WERI-Rb-1 (cell line): ENCODE data around the gene LBR.

Experiments used
- DNase-seq: peaks from one replicate; pipeline ENCODE4 v3.0.0-alpha.2; 2020
- H3K27ac ChIP-seq: fragments of 250-450 bp; sonication (Bioruptor Pico); 2 replicates; pipeline ENCODE4 v1.5.1; 2020; ENCODE audit warnings: mild to moderate bottlenecking, moderate library complexity
- H3K27me3 ChIP-seq: fragments of 250-450 bp; sonication (Bioruptor Pico); 2 replicates; pipeline ENCODE4 v1.5.1; 2021; ENCODE audit warnings: mild to moderate bottlenecking, low read depth, moderate library complexity; ENCODE audit not compliant: insufficient read depth, severe bottlenecking
- H3K36me3 ChIP-seq: fragments of 250-450 bp; sonication (Bioruptor Pico); 2 replicates; pipeline ENCODE4 v1.5.1; 2020; ENCODE audit warnings: mild to moderate bottlenecking, moderate library complexity
- H3K4me3 ChIP-seq: 2 replicates; pipeline ENCODE4 v1.5.1; 2011; ENCODE audit warnings: low read depth, mild to moderate bottlenecking, control low read depth, low read length
- H3K9me3 ChIP-seq: fragments of 250-450 bp; sonication (Bioruptor Pico); 2 replicates; pipeline ENCODE4 v1.5.1; 2021; ENCODE audit warnings: mild to moderate bottlenecking, moderate library complexity; ENCODE audit not compliant: severe bottlenecking
- TF ChIP-seq, protein P1 (sequence below): IDR thresholded peaks from 2 replicates; pipeline ENCODE4 v1.5.1; 2011; ENCODE audit warnings: low read depth, mild to moderate bottlenecking, control low read depth, inconsistent platforms, low read length

LBR gene

GRCh38 chr1:225464851-225465792 is 37.3 kb upstream of the LBR start:
- Histone ChIP-seq H3K27me3 (no peaks in the 10 kb centered on the region), H3K9me3 (no peaks in the 10 kb centered on the region), H3K27ac (no peak overlapping the region), H3K36me3 (no peaks in the 10 kb centered on the region), H3K4me3 (no peak overlapping the region)
- TF ChIP-seq, protein P1, sequence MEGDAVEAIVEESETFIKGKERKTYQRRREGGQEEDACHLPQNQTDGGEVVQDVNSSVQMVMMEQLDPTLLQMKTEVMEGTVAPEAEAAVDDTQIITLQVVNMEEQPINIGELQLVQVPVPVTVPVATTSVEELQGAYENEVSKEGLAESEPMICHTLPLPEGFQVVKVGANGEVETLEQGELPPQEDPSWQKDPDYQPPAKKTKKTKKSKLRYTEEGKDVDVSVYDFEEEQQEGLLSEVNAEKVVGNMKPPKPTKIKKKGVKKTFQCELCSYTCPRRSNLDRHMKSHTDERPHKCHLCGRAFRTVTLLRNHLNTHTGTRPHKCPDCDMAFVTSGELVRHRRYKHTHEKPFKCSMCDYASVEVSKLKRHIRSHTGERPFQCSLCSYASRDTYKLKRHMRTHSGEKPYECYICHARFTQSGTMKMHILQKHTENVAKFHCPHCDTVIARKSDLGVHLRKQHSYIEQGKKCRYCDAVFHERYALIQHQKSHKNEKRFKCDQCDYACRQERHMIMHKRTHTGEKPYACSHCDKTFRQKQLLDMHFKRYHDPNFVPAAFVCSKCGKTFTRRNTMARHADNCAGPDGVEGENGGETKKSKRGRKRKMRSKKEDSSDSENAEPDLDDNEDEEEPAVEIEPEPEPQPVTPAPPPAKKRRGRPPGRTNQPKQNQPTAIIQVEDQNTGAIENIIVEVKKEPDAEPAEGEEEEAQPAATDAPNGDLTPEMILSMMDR = no peak
- peak; percentile 13 for DNase-seq

- H3K27ac ChIP-seq = no peak overlapping the region
- no peaks in the 10 kb centered on the region for H3K9me3 ChIP-seq
- H3K36me3 ChIP-seq = no peaks in the 10 kb centered on the region
- H3K4me3 ChIP-seq = no peak overlapping the region
- H3K27me3 ChIP-seq = no peaks in the 10 kb centered on the region
- TF ChIP-seq, protein P1 = no peak
- DNase-seq = no peak
Measured at GRCh38 chr1:225462714-225463574, 35.1 kb upstream of the LBR start.

- TF ChIP-seq, protein P1 = no peak
- no peaks in the 10 kb centered on the region for H3K27me3 ChIP-seq
- no peaks in the 10 kb centered on the region for H3K36me3 ChIP-seq
- no peak overlapping the region for H3K4me3 ChIP-seq
- no peaks in the 10 kb centered on the region for H3K9me3 ChIP-seq
- DNase-seq = no peak
- no peak overlapping the region for H3K27ac ChIP-seq
Measured at GRCh38 chr1:225462429-225462713, 34.5 kb upstream of the LBR start.

DNA sequence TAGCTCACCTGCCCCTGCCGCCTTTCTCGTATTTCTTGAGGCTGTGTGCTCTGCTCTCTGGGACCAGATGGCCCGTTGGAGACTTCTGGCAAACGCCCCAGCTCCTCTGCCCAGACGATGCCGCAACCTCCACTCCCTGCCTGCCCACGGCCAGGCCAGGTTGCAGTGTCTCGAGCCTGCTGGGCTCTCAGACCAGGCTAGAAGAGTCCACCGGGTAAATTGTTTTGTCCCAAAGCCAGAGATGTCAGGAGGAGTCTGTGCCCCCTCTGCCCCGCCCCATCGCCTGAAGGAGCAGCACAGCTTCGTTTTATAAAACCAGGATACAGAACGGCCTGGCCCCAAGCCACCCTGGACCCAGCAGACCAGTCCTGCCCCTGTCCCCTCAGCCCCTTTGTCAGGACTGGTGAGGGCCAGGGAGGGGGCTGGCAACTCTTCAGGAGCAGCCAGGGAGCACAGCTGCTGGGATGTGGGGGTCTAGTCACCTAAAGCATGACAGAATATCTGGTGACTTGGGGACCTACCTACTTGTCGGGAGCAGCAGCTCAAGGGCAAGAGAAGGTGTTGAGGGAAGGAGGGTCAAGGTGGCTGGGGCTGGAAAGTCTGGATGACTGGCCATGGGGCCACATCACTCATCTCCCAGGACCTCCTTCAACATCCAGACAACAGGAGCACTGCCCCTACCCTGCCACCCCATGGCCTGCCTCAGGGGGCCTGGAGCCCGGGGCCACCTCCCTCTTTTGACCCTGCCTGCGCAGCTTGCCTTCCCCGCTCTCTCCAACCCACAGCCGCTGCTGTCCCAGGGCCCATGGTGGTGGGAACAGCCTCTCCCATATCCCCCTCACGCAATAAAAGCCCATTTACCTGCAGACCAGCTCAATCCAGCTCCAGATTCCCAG is 33.9 kb upstream of the LBR start:
- DNase-seq = no peak
- H3K4me3 ChIP-seq = no peak overlapping the region
- H3K9me3 ChIP-seq = no peaks in the 10 kb centered on the region
- no peaks in the 10 kb centered on the region for H3K36me3 ChIP-seq
- TF ChIP-seq, protein P1 = no peak
- no peaks in the 10 kb centered on the region for H3K27me3 ChIP-seq
- H3K27ac ChIP-seq = no peak overlapping the region

- DNase-seq = no peak
- Histone ChIP-seq H3K4me3 (no peak overlapping the region), H3K27ac (no peak overlapping the region), H3K36me3 (no peaks in the 10 kb centered on the region), H3K27me3 (no peaks in the 10 kb centered on the region), H3K9me3 (no peaks in the 10 kb centered on the region)
- TF ChIP-seq, protein P1 = no peak
Measured at GRCh38 chr1:225460737-225461532, 33.1 kb upstream of the LBR start.
